Prostate gland (tissue), 2 donors: ENCODE data around the gene CDK19.

Experiments used
- CTCF ChIP-seq, 4 experiments: fragments of 200-600 bp in 2 of 4; fragments of 450-650 bp in 2 of 4; sonication (generic) in 2 of 4; IDR thresholded peaks; 1 replicate in 3 of 4; 2 replicates in 1 of 4; pipeline ENCODE4 v1.5.1; 2016 to 2019; ENCODE audit warnings: antibody characterized with exemption in 4 of 4, mild to moderate bottlenecking in 2 of 4, moderate library complexity in 2 of 4
- POLR2A ChIP-seq: fragments of 450-650 bp; IDR thresholded peaks from one replicate; pipeline ENCODE4 v1.6.1; 2016; ENCODE audit warnings: antibody characterized with exemption, mild to moderate bottlenecking

- TF ChIP-seq CTCF (IDR thresholded peaks at IDR 0.05) (no peak), POLR2A (no peak)
Measured at GRCh38 chr6:110814102-110815014, 911 bp downstream of the CDK19 start.
